Activated T-helper 17 cell treated with anti-CD3 and anti-CD28 coated beads, Interleukin-2, amount 50 U/mL, for 72 hours (primary cell): ENCODE results near the gene GPR179. TPM values are rescaled to one million over a fixed set of nuclear protein-coding genes. Genes with fewer than 3 reads are reported as not detected.
"Not testable (repeated sequence)": the region's sequence is repeated elsewhere in the genome, so short reads cannot be mapped to it uniquely, and the experiment has no call there.

Experiments used
- ATAC-seq: fragments of 150-1000 bp; cut with Tn5 transposase; replicated peaks from 2 replicates; pipeline ENCODE4 v1.10.0; 2021; ENCODE audit warnings: mild to moderate bottlenecking, moderate library complexity
- H3K27ac Mint-ChIP-seq: one replicate; pipeline ENCODE4 v1.8.0; 2022; ENCODE audit warnings: mixed read lengths
- H3K27me3 Mint-ChIP-seq: one replicate; pipeline ENCODE4 v1.8.0; 2022; ENCODE audit warnings: mixed read lengths
- H3K36me3 Mint-ChIP-seq: one replicate; pipeline ENCODE4 v1.8.0; 2022; ENCODE audit warnings: low read depth, mild to moderate bottlenecking, mixed read lengths
- H3K4me1 Mint-ChIP-seq: one replicate; pipeline ENCODE4 v1.8.0; 2022; ENCODE audit warnings: mixed read lengths
- H3K4me3 Mint-ChIP-seq: one replicate; pipeline ENCODE4 v1.8.0; 2022; ENCODE audit warnings: mild to moderate bottlenecking, mixed read lengths
- H3K9me3 Mint-ChIP-seq: one replicate; pipeline ENCODE4 v1.8.0; 2022; ENCODE audit warnings: mixed read lengths
- total RNA-seq, 2 donors: library from RNA; stranded (reverse); gene quantifications; one replicate each; pipeline ENCODE4 v1.2.3, GENCODE V29; 2022

The GPR179 gene
- total RNA-seq, 2 donors from 2014 or later, result 0.26 TPM; not detected in 1

DNA sequence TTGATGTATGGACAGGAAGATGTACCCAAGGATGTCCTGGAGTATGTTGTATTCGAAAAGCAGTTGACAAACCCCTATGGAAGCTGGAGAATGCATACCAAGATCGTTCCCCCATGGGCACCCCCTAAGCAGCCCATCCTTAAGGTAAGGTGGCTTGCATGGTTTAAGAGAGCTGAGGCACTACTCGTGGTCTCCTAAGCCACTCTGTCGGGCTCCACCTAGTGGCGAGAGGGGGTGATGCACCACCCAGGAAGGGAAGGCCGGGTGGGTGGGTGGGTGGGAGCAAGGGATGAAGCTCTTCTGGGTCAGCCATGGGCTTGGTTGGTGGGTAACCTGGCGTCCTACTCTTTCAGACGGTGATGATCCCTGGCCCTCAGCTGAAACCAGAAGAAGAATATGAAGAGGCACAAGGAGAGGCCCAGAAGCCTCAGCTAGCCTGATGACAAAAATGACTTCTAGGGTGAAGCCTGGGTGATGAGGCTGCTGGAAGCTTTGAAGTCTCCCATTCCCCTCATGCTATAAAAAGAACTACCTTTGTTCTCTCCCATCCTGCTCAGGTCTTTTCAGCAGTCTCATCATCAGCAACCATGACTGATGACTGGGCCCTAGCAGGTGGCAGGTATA is 21.5 kb downstream of the GPR179 start:
- Mint-ChIP-seq H3K4me1 (peaks cover 4% of the 10 kb centered on the region), H3K9me3 (no peaks in the 10 kb centered on the region), H3K36me3 (peaks cover 63% of the 10 kb centered on the region), H3K27ac (no peak overlapping the region), H3K27me3 (no peaks in the 10 kb centered on the region), H3K4me3 (no peak overlapping the region)
- peak; percentile 83 for ATAC-seq

DNA sequence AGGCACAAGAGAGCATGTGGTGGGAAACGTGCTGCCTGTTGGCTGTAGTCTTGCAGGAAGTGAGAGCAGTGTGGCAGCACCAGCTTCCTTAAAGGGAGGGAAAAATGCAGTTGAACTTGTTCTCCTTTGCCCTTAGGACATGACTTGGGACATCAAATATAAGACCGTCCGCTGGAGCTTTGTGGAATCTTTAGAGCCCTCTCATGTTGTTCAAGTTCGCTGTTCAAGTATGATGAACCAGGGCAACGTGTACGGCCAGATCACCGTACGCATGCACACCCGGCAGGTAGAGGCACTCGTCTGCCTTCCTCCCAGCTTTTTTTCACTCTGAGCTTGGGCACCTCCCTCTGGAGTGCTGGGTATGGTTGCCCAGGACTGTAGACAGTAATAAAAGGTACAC is 23.3 kb downstream of the GPR179 start:
- Mint-ChIP-seq H3K36me3 (peaks cover 78% of the 10 kb centered on the region), H3K9me3 (no peaks in the 10 kb centered on the region), H3K4me3 (no peak overlapping the region), H3K27ac (no peak overlapping the region), H3K4me1 (peaks cover 4% of the 10 kb centered on the region), H3K27me3 (no peaks in the 10 kb centered on the region)
- ATAC-seq, result no peak

DNA sequence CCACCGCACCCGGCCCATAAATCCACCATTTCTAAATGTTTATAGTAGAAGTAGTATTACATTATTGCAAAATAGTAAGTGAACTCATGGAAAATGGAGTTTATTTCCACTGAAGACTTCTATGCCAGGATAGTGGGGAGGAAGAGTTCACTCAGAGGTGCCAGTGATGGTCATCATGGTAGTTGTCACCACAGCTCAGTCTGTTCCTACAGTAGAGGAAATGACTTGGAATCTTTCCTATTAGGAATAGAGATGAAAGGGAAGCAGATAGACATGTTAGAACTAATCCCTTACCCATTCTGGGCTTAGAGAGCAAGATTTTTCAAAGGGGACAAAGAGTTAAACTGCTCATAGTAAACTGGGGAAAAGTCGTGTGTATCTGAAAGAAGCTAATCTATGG is 26.7 kb downstream of the GPR179 start:
- H3K4me1 Mint-ChIP-seq, result peaks cover 4% of the 10 kb centered on the region
- no peaks in the 10 kb centered on the region for H3K27me3 Mint-ChIP-seq
- H3K4me3 Mint-ChIP-seq, result no peak overlapping the region
- peaks cover 82% of the 10 kb centered on the region for H3K36me3 Mint-ChIP-seq
- H3K27ac Mint-ChIP-seq, result peak overlapping the region; percentile 39
- ATAC-seq, result no peak
- H3K9me3 Mint-ChIP-seq, result no peaks in the 10 kb centered on the region

DNA sequence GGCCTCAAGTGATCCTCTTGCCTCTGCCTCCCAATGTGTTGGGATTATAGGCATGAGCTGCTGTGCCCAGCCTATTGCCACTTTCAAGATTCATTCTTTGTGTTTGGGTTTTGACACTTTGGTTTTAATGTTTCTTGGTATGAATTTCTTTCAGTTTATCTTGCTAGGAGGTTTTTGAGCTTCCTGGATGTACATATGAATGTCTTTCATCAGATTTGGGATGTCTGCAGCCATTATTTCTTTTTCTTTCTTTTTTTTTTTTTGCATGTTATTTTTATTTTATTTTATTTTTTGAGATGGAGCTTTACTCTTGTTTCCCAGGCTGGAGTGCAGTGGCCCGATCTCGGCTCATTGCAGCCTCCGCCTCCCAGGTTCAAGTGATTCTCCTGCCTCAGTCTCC is 28.3 kb downstream of the GPR179 start:
- H3K4me1 Mint-ChIP-seq, result peaks cover 4% of the 10 kb centered on the region
- H3K27me3 Mint-ChIP-seq, result no peaks in the 10 kb centered on the region
- no peaks in the 10 kb centered on the region for H3K9me3 Mint-ChIP-seq
- no peak overlapping the region for H3K27ac Mint-ChIP-seq
- no peak overlapping the region for H3K4me3 Mint-ChIP-seq
- H3K36me3 Mint-ChIP-seq, result peaks cover 82% of the 10 kb centered on the region
- ATAC-seq, result no peak

DNA sequence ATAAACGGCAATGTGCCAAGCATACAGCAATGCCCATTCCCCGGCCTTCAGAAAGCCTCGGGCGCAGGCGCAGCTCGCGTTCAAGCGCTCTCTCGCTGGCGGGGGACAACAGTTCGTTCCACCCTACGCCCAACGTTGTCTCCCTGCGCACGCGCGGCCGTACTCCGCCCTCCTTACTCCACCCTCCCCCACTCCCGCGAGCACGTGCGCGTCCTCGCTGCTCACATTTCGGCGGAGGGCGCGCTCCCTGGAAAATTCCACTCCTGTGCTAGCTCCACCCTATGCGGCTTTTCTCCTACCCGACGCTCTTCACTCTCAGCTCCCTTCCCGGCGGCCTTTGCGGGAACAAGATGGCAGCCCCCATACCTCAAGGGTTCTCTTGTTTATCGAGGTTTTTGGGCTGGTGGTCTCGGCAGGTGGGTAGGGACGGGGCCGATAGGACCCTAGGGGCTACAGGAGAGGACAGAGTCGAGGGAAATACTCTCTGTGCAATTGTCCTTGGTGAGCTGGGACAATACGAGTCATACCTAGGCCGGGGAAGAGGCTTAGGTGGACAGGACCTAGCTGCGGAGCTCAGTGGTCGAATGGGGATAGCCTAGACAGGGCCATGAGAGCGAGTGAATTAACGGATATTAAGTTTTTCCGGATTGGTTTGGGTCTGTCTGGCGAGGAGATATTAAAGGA is 46.8 kb downstream of the GPR179 start, which contains the start of gene MRPL45:
Gene MRPL45, plus strand, starts transcription at position 335 of the 684 bp plus-strand sequence. Its CDS starts 16 bp downstream, at position 351.
- peak within 1 kb of the TSS; percentile 98 for H3K27ac Mint-ChIP-seq
- H3K27me3 Mint-ChIP-seq, H3K4me1 Mint-ChIP-seq, H3K9me3 Mint-ChIP-seq: not testable (repeated sequence)
- peak within 1 kb of the TSS; percentile 97 for H3K4me3 Mint-ChIP-seq
- H3K36me3 Mint-ChIP-seq, result peaks cover 34% of the 10 kb centered on the region
- ATAC-seq, result peak; percentile 96

DNA sequence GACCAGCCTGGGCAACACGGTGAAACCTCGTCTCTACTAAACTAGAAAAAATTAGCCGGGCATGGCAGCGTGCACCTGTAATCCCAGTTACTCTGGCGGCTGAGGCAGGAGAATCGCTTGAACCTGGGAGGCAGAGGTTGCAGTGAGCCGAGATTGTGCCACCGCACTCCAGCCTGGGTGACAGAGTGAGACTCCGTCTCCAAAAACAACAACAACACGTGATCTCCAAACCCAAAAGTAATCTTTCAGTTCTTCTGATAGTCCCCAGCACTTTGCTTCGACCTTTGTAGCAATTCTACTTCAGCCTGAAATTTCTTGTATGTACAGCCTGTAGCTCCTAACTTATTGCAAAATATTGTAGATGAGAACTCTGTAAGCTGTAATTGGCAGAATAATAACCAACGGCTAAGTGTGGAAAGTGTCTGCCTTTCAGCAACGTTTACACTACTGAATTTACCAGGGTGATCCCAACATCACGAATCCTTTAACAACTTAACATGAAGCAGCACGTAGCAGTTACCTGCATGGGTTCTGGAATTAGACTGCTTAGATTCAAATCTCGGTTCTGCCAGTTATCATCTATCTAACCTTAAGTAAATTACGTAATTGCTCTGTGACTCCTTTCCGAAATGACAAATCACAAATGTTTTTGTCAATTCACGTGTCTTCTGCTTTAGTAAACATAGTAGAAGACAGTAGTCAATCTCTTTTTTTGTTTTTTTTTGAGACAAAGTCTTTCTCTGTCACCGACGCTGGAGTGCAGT is 48.0 kb downstream of the GPR179 start:
- ATAC-seq, H3K27me3 Mint-ChIP-seq, H3K4me1 Mint-ChIP-seq, H3K9me3 Mint-ChIP-seq, H3K27ac Mint-ChIP-seq: not testable (repeated sequence)
- H3K4me3 Mint-ChIP-seq, result peak overlapping the region; percentile 97
- H3K36me3 Mint-ChIP-seq, result peaks cover 22% of the 10 kb centered on the region

DNA sequence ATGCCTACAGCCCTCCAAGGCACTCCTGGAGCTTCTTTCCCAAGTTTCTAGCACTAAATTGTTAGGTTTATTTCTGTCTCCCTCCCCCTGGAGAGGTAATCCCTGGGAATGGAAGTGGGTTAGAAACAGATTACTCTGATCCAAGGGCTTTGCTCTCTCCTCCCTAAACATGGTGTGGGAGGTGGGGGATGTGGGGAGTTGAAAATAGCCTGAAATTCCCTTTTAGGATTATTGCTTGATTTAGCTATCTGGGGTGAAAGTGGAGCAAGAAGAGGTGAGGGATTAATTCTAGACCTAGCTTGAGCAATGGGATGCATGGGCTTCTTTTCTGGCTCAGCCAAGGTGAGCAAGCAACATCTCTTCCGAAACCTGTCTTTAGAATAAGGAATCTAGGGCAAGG is 54.0 kb downstream of the GPR179 start:
- not testable (repeated sequence) for H3K4me3 Mint-ChIP-seq, H3K36me3 Mint-ChIP-seq, H3K4me1 Mint-ChIP-seq, H3K9me3 Mint-ChIP-seq, H3K27me3 Mint-ChIP-seq, ATAC-seq, H3K27ac Mint-ChIP-seq

DNA sequence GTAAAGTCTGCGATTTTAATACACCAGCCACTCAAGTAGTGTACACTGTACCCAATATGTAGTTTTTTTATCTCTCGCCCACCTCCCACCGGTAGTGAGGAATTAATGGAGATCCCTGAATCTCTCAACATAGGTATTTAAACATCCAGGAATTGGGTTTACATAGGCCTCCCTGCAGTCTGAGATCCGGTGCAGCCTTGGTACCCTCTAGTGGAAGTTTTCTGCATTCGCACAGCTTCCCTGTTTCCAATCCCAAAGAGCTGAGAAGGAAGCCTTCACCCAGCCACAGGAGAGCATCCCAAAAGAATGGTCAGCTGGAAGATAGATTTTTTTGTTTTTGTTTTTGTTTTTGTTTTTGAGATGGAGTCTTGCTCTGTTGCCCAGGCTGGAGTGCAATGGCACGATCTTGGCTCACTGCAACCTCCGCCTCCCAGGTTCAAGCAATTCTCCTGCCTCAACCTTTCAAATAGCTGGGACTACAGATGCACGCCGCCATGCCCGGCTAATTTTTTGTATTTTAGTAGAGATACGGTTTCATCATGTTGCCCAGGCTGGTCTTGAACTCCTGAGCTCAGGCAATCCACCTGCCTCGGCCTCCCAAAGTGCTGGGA is 55.4 kb downstream of the GPR179 start:
- not testable (repeated sequence) for H3K36me3 Mint-ChIP-seq, H3K4me1 Mint-ChIP-seq, H3K4me3 Mint-ChIP-seq, H3K9me3 Mint-ChIP-seq, H3K27me3 Mint-ChIP-seq, ATAC-seq, H3K27ac Mint-ChIP-seq

DNA sequence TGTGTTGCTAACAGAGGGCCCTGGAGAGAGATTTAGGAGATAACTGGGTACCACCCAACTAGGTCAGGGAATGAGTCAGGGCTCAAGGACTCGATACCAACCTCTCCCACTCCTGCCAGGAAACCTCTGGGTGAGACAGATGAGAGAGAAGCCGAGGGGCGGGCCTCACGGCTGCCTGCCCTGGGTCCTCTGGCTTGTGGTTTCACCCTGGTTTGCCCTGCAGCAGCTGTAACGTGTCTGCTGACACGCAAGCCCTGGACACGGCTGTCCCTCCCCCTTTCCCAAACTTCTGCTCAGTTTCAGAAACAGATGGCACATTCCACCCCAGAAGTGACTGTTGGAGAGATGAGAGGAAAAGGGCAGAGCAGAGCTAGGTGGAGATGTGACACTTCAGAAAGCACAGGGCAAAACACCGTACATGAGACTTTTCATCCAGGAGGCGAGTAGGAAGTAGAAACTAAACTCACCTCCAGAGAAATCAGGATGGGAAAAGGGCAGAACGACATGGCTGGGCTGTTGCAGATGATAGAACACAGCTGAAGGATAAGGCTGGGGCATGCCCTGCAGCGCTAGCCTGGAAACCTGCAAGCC is 57.2 kb downstream of the GPR179 start:
- H3K9me3 Mint-ChIP-seq, H3K4me1 Mint-ChIP-seq, H3K36me3 Mint-ChIP-seq, H3K27me3 Mint-ChIP-seq: not testable (repeated sequence)
- peak overlapping the region; percentile 78 for H3K27ac Mint-ChIP-seq
- H3K4me3 Mint-ChIP-seq, result peak overlapping the region; percentile 71
- ATAC-seq, result peak; percentile 99

DNA sequence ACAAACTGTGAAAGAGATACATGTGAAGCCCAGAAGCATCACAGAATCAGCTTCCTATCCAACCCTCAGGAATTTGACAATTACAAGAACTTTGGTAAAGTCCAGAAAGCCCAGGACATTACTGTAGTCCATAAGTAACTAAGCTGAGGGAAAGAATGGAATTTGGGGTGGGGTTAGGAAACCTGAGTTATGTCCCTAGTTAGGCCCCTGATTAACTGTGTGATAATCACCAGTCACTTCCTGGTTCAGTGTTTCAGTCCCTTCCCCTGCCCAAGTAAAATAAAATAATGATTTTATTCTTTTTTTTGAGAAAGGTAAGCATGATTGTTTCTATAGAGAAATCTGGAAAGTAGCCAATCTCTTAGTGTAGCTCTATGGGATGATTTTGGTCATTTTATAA is 57.8 kb downstream of the GPR179 start:
- not testable (repeated sequence) for H3K9me3 Mint-ChIP-seq, ATAC-seq, H3K4me1 Mint-ChIP-seq, H3K4me3 Mint-ChIP-seq, H3K36me3 Mint-ChIP-seq, H3K27ac Mint-ChIP-seq, H3K27me3 Mint-ChIP-seq

Other genes starting within 250 kb of the GPR179 start
- not detected for gene TBC1D3E, start 216.0 kb downstream of the GPR179 start, total RNA-seq
- gene TBC1D3, start 151.4 kb downstream of the GPR179 start, total RNA-seq, result 1 to 10 TPM in 1 of 2 donors, not detected in 1; 7.9 TPM
- gene MRPL45, start 46.8 kb downstream of the GPR179 start, total RNA-seq, result 10 to 100 TPM; 52.4 to 66.0 TPM
- gene SOCS7, start 7.9 kb upstream of the GPR179 start, total RNA-seq, result 10 to 100 TPM; 20.8 to 24.4 TPM
- gene ARHGAP23, start 84.5 kb upstream of the GPR179 start, total RNA-seq, result 1 to 10 TPM in 1 of 2 donors, under 1 TPM in 1; 0.69 to 2.2 TPM